ENCODE data around the gene CCDC83. TPM values are rescaled to one million over a fixed set of nuclear protein-coding genes. Genes with fewer than 3 reads are reported as not detected.

The CCDC83 gene
- total RNA-seq, 1 experiment from 2014 or later = not detected

DNA sequence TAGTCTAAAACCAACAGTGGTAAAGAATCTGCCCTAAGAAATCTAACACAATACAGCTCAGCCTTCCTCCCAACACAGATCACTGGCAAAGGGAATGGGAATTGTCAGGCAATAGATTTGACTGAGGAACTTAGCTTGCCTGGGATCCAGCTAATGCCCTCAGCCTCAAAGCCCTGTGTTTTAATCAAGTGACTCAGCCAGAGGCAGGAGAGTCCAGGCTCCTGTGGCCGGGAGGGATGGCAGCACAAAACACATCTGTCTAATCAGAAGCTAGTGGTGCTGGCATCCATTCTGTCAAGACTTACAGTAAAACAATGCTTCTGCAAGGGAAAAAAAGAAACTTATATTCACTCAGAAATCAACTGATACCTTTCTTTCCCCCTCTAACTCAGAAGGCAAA lies 49.8 kb upstream of the CCDC83 start:
- Histone ChIP-seq H3K9ac (ENCODE audit: extremely low read depth, insufficient read length, low read length) (no peak overlapping the region), H3T11ph (ENCODE audit: low read length) (no peak overlapping the region), H2AK5ac (ENCODE audit: insufficient read length, low read length) (no peak overlapping the region), H4K8ac (replicated peaks; ENCODE audit: insufficient read length, low read depth, low read length) (no peak overlapping the region), H4K20me1 (ENCODE audit: control insufficient read depth, insufficient read depth, insufficient read length) (peaks cover 3% of the 10 kb centered on the region), H2BK12ac (ENCODE audit: insufficient read length, low read depth, low read length) (no peak overlapping the region), H3K4me1 (ENCODE audit: insufficient read depth, low read length) (peaks cover 2% of the 10 kb centered on the region; the same call in 1 of the 2 replicates), H3K27me3 (ENCODE audit: insufficient read depth, low read length) (no peaks in the 10 kb centered on the region; the same call in 1 of the 2 replicates), H3K14ac (ENCODE audit: insufficient read depth, low read length) (no peak overlapping the region), H4K5ac (ENCODE audit: insufficient read length, low read depth, low read length) (no peak overlapping the region), H3K9me3 (ENCODE audit: control insufficient read depth, low read depth, low read length) (no peaks in the 10 kb centered on the region), H2AFZ (ENCODE audit: low read length) (no peak overlapping the region), H3K79me1 (ENCODE audit: insufficient read depth, low read depth, low read length, poor library complexity, severe bottlenecking) (no peaks in the 10 kb centered on the region), H3K56ac (ENCODE audit: insufficient read length, low read depth, low read length) (no peak overlapping the region), H3K4me2 (ENCODE audit: insufficient read depth, insufficient read length, low read length) (no peak overlapping the region), H3K4ac (ENCODE audit: low read depth, low read length) (no peak overlapping the region), H2BK15ac (ENCODE audit: low read depth, low read length) (no peak overlapping the region), H2BK20ac (ENCODE audit: low read depth, low read length, poor library complexity, severe bottlenecking) (no peak overlapping the region), H3K18ac (ENCODE audit: insufficient read length, low read depth, low read length) (no peak overlapping the region), H2BK120ac (ENCODE audit: low read depth, low read length, poor library complexity, severe bottlenecking) (no peak overlapping the region), H3K27ac (ENCODE audit: insufficient read length, low read depth, low read length) (no peak overlapping the region), H2BK5ac (ENCODE audit: insufficient read length, low read length) (no peak overlapping the region), H4K91ac (ENCODE audit: insufficient read length, low read depth, low read length) (no peak overlapping the region), H3K79me2 (ENCODE audit: insufficient read depth, low read length) (no peaks in the 10 kb centered on the region), H3K23me2 (ENCODE audit: insufficient read length, low read depth, low read length, poor library complexity, severe bottlenecking) (peaks cover 2% of the 10 kb centered on the region), H3K23ac (ENCODE audit: insufficient read length, low read depth, low read length) (no peak overlapping the region)
- Mint-ChIP-seq H3K4me3 (no peak overlapping the region), H3K27me3 (ENCODE audit: low read depth) (peaks cover 20% of the 10 kb centered on the region), H3K4me1 (peaks cover 13 to 14% of the 10 kb centered on the region in 2 experiments), H3K36me3 (ENCODE audit: insufficient read depth in 1 of 3, low read depth in 3 of 3) (no peaks in the 10 kb centered on the region), H3K27ac (no peak overlapping the region), H3K9me3 (no peaks in the 10 kb centered on the region)
- WGBS (ENCODE audit: extremely low coverage, insufficient read length, low lambda C conversion rate) = no CpG with 5 or more reads among the region's 1 CpG
- no peak for TF ChIP-seq CTCF (conservative IDR thresholded peaks at IDR 0.05)
- no peak for DNase-seq

Data from H9 (cell line).